ENCODE data around the gene ABRACL. TPM values are rescaled to one million over a fixed set of nuclear protein-coding genes. Genes with fewer than 3 reads are reported as not detected.

ABRACL gene
- polyA plus RNA-seq, 3 donors = 39.5 to 174 (median 142) TPM

- DNase-seq = no peak
- intact Hi-C loops (cut with micrococcal nuclease) = no loop called here
- Histone ChIP-seq H3K4me2 (replicated peaks; ENCODE audit: extremely low read depth, low read length, poor library complexity, severe bottlenecking) (no peak overlapping the region), H3K27me3 (ENCODE audit: control insufficient read depth in 2 of 2, insufficient read depth in 2 of 2, low read length in 2 of 2) (no peaks in the 10 kb centered on the region), H3K36me3 (replicated peaks in 1 of 2; ENCODE audit: control insufficient read depth in 1 of 2, insufficient read depth in 2 of 2, low read length in 2 of 2) (no peaks in the 10 kb centered on the region), H3K9ac (ENCODE audit: insufficient read depth, low read length, poor library complexity, severe bottlenecking) (no peak overlapping the region), H4K20me1 (ENCODE audit: insufficient read depth, low read length) (no peaks in the 10 kb centered on the region), H3K9me3 (replicated peaks in 1 of 2; ENCODE audit: control insufficient read depth in 1 of 2, insufficient read depth in 1 of 2, low read length in 2 of 2) (peaks cover 0 to 12% of the 10 kb centered on the region in 2 donors), H3K4me1 (ENCODE audit: control insufficient read depth in 1 of 2, insufficient read depth in 2 of 2, low read length in 2 of 2) (no peaks in the 10 kb centered on the region), H3K27ac (ENCODE audit: low read depth in 1 of 2, low read length in 2 of 2) (no peak overlapping the region), H2AFZ (ENCODE audit: insufficient read depth, low read depth, low read length, poor library complexity, severe bottlenecking) (no peak overlapping the region), H3K4me3 (replicated peaks in 1 of 3; ENCODE audit: low read depth in 2 of 3, low read length in 3 of 3) (no peak overlapping the region), H3K79me2 (ENCODE audit: insufficient read depth, low read length) (no peaks in the 10 kb centered on the region)
- H3K27ac Mint-ChIP-seq = no peak overlapping the region
- no peak for TF ChIP-seq CTCF (IDR thresholded peaks at IDR 0.05)
- no peaks in the 10 kb centered on the region for H3K36me3 Mint-ChIP-seq
- H3K4me3 Mint-ChIP-seq = no peak overlapping the region
- peaks cover 0 to 3% (median 3%) of the 10 kb centered on the region in 3 donors for H3K27me3 Mint-ChIP-seq (ENCODE audit: low read depth in 3 of 3)
- H3K4me1 Mint-ChIP-seq = no peaks in the 10 kb centered on the region
- peaks cover 2 to 12% (median 7%) of the 10 kb centered on the region in 7 donors for H3K9me3 Mint-ChIP-seq
- no CpG with 5 or more reads among the region's 1 CpG for WGBS (ENCODE audit: insufficient coverage)
Observed at GRCh38 chr6:139091826-139092225, 63.3 kb downstream of the ABRACL start.

Other genes starting within 250 kb of the ABRACL start
- not detected for gene ECT2L, start 232.7 kb upstream of the ABRACL start, polyA plus RNA-seq
- 10 to 100 TPM; 11.9 to 36.6 (median 14.0) TPM for gene REPS1, start 40.5 kb upstream of the ABRACL start, polyA plus RNA-seq
- 10 to 100 TPM in 1 of 3 donors, 1 to 10 TPM in 2; 2.1 to 28.7 (median 3.3) TPM for gene HECA, start 106.3 kb downstream of the ABRACL start, polyA plus RNA-seq